ENCODE data around the gene CFAP73. TPM values are rescaled to one million over a fixed set of nuclear protein-coding genes. Genes with fewer than 3 reads are reported as not detected.
"Not testable (repeated sequence)": the region's sequence is repeated elsewhere in the genome, so short reads cannot be mapped to it uniquely, and the experiment has no call there.

The CFAP73 gene
- total RNA-seq, result 0.25 TPM in 1 of 2 replicates, not detected in the other

GRCh38 chr12:113149361-113150150 lies at the start of gene CFAP73:
Gene CFAP73 (plus strand): TSS chr12:113149724. CDS start chr12:113149858, 134 bp downstream.
- DNase-seq (ENCODE audit: low read depth), result peak; percentile 96

GRCh38 chr12:113099764-113100163 lies 49.8 kb upstream of the CFAP73 start:
- DNase-seq (ENCODE audit: low read depth), result no peak

GRCh38 chr12:113101751-113102150 lies 47.8 kb upstream of the CFAP73 start:
- DNase-seq (ENCODE audit: low read depth), result no peak

GRCh38 chr12:113102811-113103210 lies 46.7 kb upstream of the CFAP73 start:
- DNase-seq (ENCODE audit: low read depth), result no peak

GRCh38 chr12:113103756-113104450 lies 45.6 kb upstream of the CFAP73 start:
- no peak for DNase-seq (ENCODE audit: low read depth)

GRCh38 chr12:113104953-113105510 lies 44.5 kb upstream of the CFAP73 start:
- DNase-seq (ENCODE audit: low read depth), result no peak

GRCh38 chr12:113105606-113106271 lies 43.8 kb upstream of the CFAP73 start:
- DNase-seq (ENCODE audit: low read depth), result no peak

GRCh38 chr12:113106361-113106760 lies 43.2 kb upstream of the CFAP73 start:
- no peak for DNase-seq (ENCODE audit: low read depth)

GRCh38 chr12:113108308-113108707 lies 41.2 kb upstream of the CFAP73 start:
- no peak for DNase-seq (ENCODE audit: low read depth)

GRCh38 chr12:113109360-113109759 lies 40.2 kb upstream of the CFAP73 start:
- no peak for DNase-seq (ENCODE audit: low read depth)

GRCh38 chr12:113109872-113110599 lies 39.5 kb upstream of the CFAP73 start:
- no peak for DNase-seq (ENCODE audit: low read depth)

GRCh38 chr12:113111247-113111646 lies 38.3 kb upstream of the CFAP73 start:
- no peak for DNase-seq (ENCODE audit: low read depth)

- no peak for DNase-seq (ENCODE audit: low read depth)
Measured at GRCh38 chr12:113112043-113112899, 37.3 kb upstream of the CFAP73 start.

- no peak for DNase-seq (ENCODE audit: low read depth)
Measured at GRCh38 chr12:113113397-113113796, 36.1 kb upstream of the CFAP73 start.

- DNase-seq (ENCODE audit: low read depth), result no peak
Measured at GRCh38 chr12:113114447-113115178, 34.9 kb upstream of the CFAP73 start.

- DNase-seq (ENCODE audit: low read depth), result no peak
Measured at GRCh38 chr12:113115455-113116126, 33.9 kb upstream of the CFAP73 start.

GRCh38 chr12:113116875-113117274 lies 32.6 kb upstream of the CFAP73 start:
- no peak for DNase-seq (ENCODE audit: low read depth)

- not testable (repeated sequence) for DNase-seq (ENCODE audit: low read depth)
Measured at GRCh38 chr12:113117684-113118083, 31.8 kb upstream of the CFAP73 start.

GRCh38 chr12:113118142-113118541 lies 31.4 kb upstream of the CFAP73 start:
- DNase-seq (ENCODE audit: low read depth), result no peak
